HG03175 (cell line): ENCODE results near the gene TRPV5.

Experiments used
- ATAC-seq: cut with Tn5 transposase; IDR thresholded peaks from one replicate; pipeline ENCODE4 v1.9.1; 2021; ENCODE audit warnings: mild to moderate bottlenecking, moderate library complexity; ENCODE audit not compliant: unreplicated experiment

TRPV5 gene

GRCh38 chr7:142941541-142941940 is 8.0 kb upstream of the TRPV5 start:
- ATAC-seq, result no peak

- no peak for ATAC-seq
Measured at GRCh38 chr7:142940966-142941535, 7.5 kb upstream of the TRPV5 start.

- ATAC-seq, result no peak
Measured at GRCh38 chr7:142939226-142939910, 5.8 kb upstream of the TRPV5 start, which contains the start of gene LLCFC1. TSS of gene LLCFC1 (plus strand) at chr7:142939484. CDS start at chr7:142939622, 138 bp downstream.

- no peak for ATAC-seq
Measured at GRCh38 chr7:142938611-142939010, 5.1 kb upstream of the TRPV5 start.

- no peak for ATAC-seq
Measured at GRCh38 chr7:142935941-142936565, 2.5 kb upstream of the TRPV5 start.

- no peak for ATAC-seq
Measured at GRCh38 chr7:142934056-142934455, 510 bp upstream of the TRPV5 start.

GRCh38 chr7:142933092-142933475 is 462 bp downstream of the TRPV5 start:
- no peak for ATAC-seq

GRCh38 chr7:142932386-142933091 is 1.0 kb downstream of the TRPV5 start:
- no peak for ATAC-seq

- ATAC-seq, result no peak
Measured at GRCh38 chr7:142930126-142930730, 3.3 kb downstream of the TRPV5 start.

- ATAC-seq, result no peak
Measured at GRCh38 chr7:142927949-142928348, 5.6 kb downstream of the TRPV5 start.

- ATAC-seq, result no peak
Measured at GRCh38 chr7:142927085-142927745, 6.3 kb downstream of the TRPV5 start.

GRCh38 chr7:142925413-142925812 is 8.1 kb downstream of the TRPV5 start:
- no peak for ATAC-seq

- no peak for ATAC-seq
Measured at GRCh38 chr7:142923391-142923790, 10.2 kb downstream of the TRPV5 start.

GRCh38 chr7:142919656-142920055 is 13.9 kb downstream of the TRPV5 start:
- no peak for ATAC-seq

GRCh38 chr7:142918901-142919300 is 14.6 kb downstream of the TRPV5 start:
- no peak for ATAC-seq

- no peak for ATAC-seq
Measured at GRCh38 chr7:142917447-142917846, 16.1 kb downstream of the TRPV5 start.

- ATAC-seq, result no peak
Measured at GRCh38 chr7:142916508-142916907, 17.0 kb downstream of the TRPV5 start.

GRCh38 chr7:142915315-142915714 is 18.2 kb downstream of the TRPV5 start:
- ATAC-seq, result no peak

GRCh38 chr7:142914121-142914520 is 19.4 kb downstream of the TRPV5 start:
- ATAC-seq, result no peak

GRCh38 chr7:142913566-142913965 is 20.0 kb downstream of the TRPV5 start:
- no peak for ATAC-seq

- ATAC-seq, result no peak
Measured at GRCh38 chr7:142913051-142913450, 20.5 kb downstream of the TRPV5 start.
